OCI-LY3 (cell line): ENCODE results near the gene IRF2BP1.

Source experiments
- H2AFZ ChIP-seq: fragments of 200-600, 300-600 bp; shearing (Covaris generic); 2 replicates; pipeline ENCODE4 v1.6.0; 2014; ENCODE audit warnings: antibody characterized with exemption, low read depth, low read length
- H3K27ac ChIP-seq: fragments of 200-600, 300-600 bp; sonication (generic); 2 replicates; pipeline ENCODE4 v1.5.1; 2014; ENCODE audit warnings: mild to moderate bottlenecking, low read length, moderate library complexity, mixed read lengths
- H3K27me3 ChIP-seq: fragments of 200-600, 300-600 bp; sonication (generic); 2 replicates; pipeline ENCODE4 v1.6.1; 2014; ENCODE audit warnings: low read depth, low read length, mixed read lengths
- H3K36me3 ChIP-seq: fragments of 200-600, 300-600 bp; sonication (generic); replicated peaks from 2 replicates; pipeline ENCODE3; 2014; ENCODE audit warnings: low read depth, low read length, mixed read lengths
- H3K4me1 ChIP-seq: fragments of 300-600, 200-600 bp; sonication (generic); 2 replicates; pipeline ENCODE4 v1.6.1; 2014; ENCODE audit warnings: low read length, mixed read lengths
- H3K4me2 ChIP-seq: fragments of 200-600, 300-600 bp; sonication (generic); 2 replicates; pipeline ENCODE4 v1.6.1; 2014; ENCODE audit warnings: low read length, mixed read lengths
- H3K4me3 ChIP-seq: fragments of 300-600, 200-600 bp; sonication (generic); 2 replicates; pipeline ENCODE4 v1.5.1; 2014; ENCODE audit warnings: antibody characterized with exemption, mild to moderate bottlenecking, low read length, moderate library complexity
- H3K79me2 ChIP-seq: fragments of 300-600, 200-600 bp; shearing (Covaris generic); 2 replicates; pipeline ENCODE4 v1.6.1; 2014; ENCODE audit warnings: mild to moderate bottlenecking, low read length, mixed read lengths
- H3K9ac ChIP-seq: fragments of 300-600, 200-600 bp; shearing (Covaris generic); 2 replicates; pipeline ENCODE4 v1.6.0; 2014; ENCODE audit warnings: mild to moderate bottlenecking, low read length, moderate library complexity
- H3K9me3 ChIP-seq: fragments of 200-600, 300-600 bp; shearing (Covaris generic); 2 replicates; pipeline ENCODE4 v1.6.1; 2014; ENCODE audit warnings: low read length, mixed read lengths; ENCODE audit not compliant: insufficient read depth
- H4K20me1 ChIP-seq: fragments of 200-600, 300-600 bp; sonication (generic); 2 replicates; pipeline ENCODE4 v1.6.1; 2016; ENCODE audit warnings: low read length, mixed read lengths; ENCODE audit not compliant: insufficient read depth
- EZH2phosphoT487 ChIP-seq: fragments of 200-600 bp; shearing (Covaris generic); IDR thresholded peaks from 2 replicates; pipeline ENCODE4 v1.6.1; 2018; ENCODE audit warnings: antibody characterized with exemption, mixed run types, low read depth
- TF ChIP-seq, protein P1 (sequence below): fragments of 200-600, 300-600 bp; sonication (generic); IDR thresholded peaks from 2 replicates; pipeline ENCODE4 v1.5.1; 2014; ENCODE audit warnings: antibody characterized with exemption, low read length, low read depth

The IRF2BP1 gene

DNA sequence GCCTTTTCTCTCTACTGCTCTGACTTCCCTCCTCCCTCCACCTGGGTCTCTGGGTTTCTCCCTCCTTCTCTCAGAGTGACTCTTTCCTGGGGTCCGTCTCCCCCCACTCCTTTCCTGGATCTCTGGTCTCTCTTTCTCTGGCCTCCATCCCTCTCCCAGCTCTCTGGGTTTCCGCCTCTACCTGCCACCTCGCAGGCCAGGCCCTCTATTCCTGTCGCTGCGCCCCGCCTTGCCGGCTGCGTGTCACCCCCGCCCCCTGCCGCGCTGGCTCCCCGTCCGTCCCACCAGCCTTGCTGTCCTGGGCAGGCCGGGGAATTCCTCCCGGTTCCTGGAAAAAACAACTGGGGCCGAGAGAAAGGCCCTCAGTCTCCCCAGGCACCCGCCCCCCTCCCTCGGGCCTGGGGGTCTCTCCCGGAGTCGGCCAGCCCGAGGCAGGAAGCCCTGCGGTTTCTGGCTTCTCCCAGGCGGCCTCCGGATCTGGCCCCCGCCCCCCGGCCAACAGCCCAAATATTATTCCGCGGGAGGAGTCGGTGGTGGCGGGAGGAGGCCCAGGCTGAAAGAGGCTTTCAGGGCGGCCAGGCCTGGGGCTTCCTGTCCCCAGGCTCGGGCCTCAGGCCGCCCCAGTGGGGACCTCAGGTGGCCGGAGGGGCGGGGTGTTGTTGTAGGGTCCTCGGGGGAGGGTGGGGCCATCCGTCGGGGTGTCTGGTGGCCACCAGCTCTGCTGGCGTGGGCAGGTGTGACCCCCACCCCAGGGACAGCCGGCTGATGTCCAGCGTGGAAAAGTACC, 9.3 kb downstream of the IRF2BP1 start:
- H3K9ac ChIP-seq: peak overlapping the region; percentile 73
- no peaks in the 10 kb centered on the region for H3K27me3 ChIP-seq
- no peaks in the 10 kb centered on the region for H3K9me3 ChIP-seq
- TF ChIP-seq, protein P1, sequence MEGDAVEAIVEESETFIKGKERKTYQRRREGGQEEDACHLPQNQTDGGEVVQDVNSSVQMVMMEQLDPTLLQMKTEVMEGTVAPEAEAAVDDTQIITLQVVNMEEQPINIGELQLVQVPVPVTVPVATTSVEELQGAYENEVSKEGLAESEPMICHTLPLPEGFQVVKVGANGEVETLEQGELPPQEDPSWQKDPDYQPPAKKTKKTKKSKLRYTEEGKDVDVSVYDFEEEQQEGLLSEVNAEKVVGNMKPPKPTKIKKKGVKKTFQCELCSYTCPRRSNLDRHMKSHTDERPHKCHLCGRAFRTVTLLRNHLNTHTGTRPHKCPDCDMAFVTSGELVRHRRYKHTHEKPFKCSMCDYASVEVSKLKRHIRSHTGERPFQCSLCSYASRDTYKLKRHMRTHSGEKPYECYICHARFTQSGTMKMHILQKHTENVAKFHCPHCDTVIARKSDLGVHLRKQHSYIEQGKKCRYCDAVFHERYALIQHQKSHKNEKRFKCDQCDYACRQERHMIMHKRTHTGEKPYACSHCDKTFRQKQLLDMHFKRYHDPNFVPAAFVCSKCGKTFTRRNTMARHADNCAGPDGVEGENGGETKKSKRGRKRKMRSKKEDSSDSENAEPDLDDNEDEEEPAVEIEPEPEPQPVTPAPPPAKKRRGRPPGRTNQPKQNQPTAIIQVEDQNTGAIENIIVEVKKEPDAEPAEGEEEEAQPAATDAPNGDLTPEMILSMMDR: no peak
- no peak for TF ChIP-seq EZH2phosphoT487
- H3K4me2 ChIP-seq: peak overlapping the region; percentile 89
- H3K4me3 ChIP-seq: peak overlapping the region; percentile 71
- H3K36me3 ChIP-seq: peaks cover 3% of the 10 kb centered on the region
- peak overlapping the region; percentile 85 for H2AFZ ChIP-seq
- H3K27ac ChIP-seq: peak overlapping the region; percentile 9; the same call in 1 of the 2 replicates
- no peaks in the 10 kb centered on the region for H3K79me2 ChIP-seq
- no peaks in the 10 kb centered on the region for H4K20me1 ChIP-seq
- H3K4me1 ChIP-seq: peaks cover 32% of the 10 kb centered on the region

DNA sequence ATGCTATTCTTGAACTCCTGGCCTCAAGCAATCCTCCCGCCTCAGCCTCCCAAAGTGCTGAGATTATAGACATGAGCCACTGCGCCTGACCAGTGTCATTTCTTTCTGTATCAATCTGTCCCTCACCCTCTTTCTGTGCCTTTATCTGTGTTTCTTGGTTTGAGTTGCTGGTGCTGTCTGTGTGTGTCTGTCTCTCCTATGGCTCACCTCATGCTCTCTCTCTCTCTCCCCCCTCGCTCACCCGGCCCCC, 9.9 kb downstream of the IRF2BP1 start:
- H3K4me2 ChIP-seq: peak overlapping the region; percentile 89
- H3K9ac ChIP-seq: peak overlapping the region; percentile 73
- peaks cover 27% of the 10 kb centered on the region for H3K4me1 ChIP-seq
- no peaks in the 10 kb centered on the region for H3K9me3 ChIP-seq
- H3K79me2 ChIP-seq: no peaks in the 10 kb centered on the region
- peaks cover 3% of the 10 kb centered on the region for H3K36me3 ChIP-seq
- H4K20me1 ChIP-seq: no peaks in the 10 kb centered on the region
- H2AFZ ChIP-seq: peak overlapping the region; percentile 85; the same call in 1 of the 2 replicates
- H3K27ac ChIP-seq: peak overlapping the region; percentile 9; the same call in 1 of the 2 replicates
- TF ChIP-seq, protein P1: no peak
- TF ChIP-seq EZH2phosphoT487: no peak
- H3K27me3 ChIP-seq: no peaks in the 10 kb centered on the region
- peak overlapping the region; percentile 71 for H3K4me3 ChIP-seq

DNA sequence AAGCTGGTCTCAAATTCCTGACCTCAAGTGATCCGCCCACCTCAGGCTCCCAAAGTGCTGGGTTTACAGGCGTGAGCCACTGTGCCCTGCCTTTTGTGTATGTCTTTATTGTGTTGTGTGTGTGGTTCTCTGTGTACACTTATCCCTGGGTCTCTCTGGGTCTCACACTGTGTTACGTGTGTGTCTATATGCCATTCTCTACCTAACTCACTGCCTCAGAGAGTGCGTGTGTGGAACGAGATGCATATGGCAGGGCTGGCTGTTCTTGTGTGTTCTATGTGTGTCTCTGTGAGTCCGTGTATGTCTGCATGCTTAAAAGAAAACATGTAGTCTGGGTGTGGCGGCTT, 11.3 kb downstream of the IRF2BP1 start:
- H3K4me1 ChIP-seq: peaks cover 25% of the 10 kb centered on the region
- TF ChIP-seq, protein P1: no peak
- no peak for TF ChIP-seq EZH2phosphoT487
- H3K9me3 ChIP-seq: no peaks in the 10 kb centered on the region
- H3K27me3 ChIP-seq: no peaks in the 10 kb centered on the region
- H3K4me2 ChIP-seq: no peak overlapping the region
- H4K20me1 ChIP-seq: no peaks in the 10 kb centered on the region
- no peak overlapping the region for H3K4me3 ChIP-seq
- no peak overlapping the region for H2AFZ ChIP-seq
- no peaks in the 10 kb centered on the region for H3K79me2 ChIP-seq
- no peak overlapping the region for H3K9ac ChIP-seq
- no peak overlapping the region for H3K27ac ChIP-seq
- H3K36me3 ChIP-seq: peaks cover 3% of the 10 kb centered on the region

DNA sequence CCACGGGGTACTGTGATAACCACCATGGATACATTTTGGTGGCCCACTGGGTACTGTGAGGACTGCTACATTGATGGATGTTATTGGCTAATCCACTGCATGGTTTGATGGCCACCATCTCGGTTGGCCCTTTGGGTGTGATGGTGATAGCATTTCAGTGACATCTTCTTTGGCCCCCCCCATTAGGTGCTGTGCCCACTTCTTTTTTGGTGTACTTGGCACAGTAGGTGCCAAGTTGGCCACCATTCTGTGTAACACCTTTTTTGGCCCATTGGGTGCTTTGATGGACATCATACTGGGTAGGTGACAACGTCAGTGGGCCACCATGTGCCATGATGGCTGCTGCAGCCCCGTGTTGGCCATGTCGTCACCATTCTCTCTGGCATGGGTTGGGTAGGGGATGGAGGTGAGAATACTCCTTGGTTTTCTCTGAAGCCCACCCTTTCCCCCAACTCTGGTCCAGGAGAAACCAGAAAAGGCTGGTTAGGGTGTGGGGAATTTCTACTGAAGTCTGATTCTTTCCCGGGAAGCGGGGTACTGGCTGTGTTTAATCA, 12.6 kb downstream of the IRF2BP1 start:
- H3K27ac ChIP-seq: no peak overlapping the region
- H3K9me3 ChIP-seq: no peaks in the 10 kb centered on the region
- no peak overlapping the region for H2AFZ ChIP-seq
- H3K4me2 ChIP-seq: no peak overlapping the region
- H3K36me3 ChIP-seq: peaks cover 3% of the 10 kb centered on the region
- no peak overlapping the region for H3K9ac ChIP-seq
- no peaks in the 10 kb centered on the region for H4K20me1 ChIP-seq
- no peak overlapping the region for H3K4me3 ChIP-seq
- no peaks in the 10 kb centered on the region for H3K27me3 ChIP-seq
- H3K79me2 ChIP-seq: no peaks in the 10 kb centered on the region
- H3K4me1 ChIP-seq: peaks cover 20% of the 10 kb centered on the region
- TF ChIP-seq, protein P1: no peak
- TF ChIP-seq EZH2phosphoT487: no peak
